HG03575 (cell line): Measurements from ENCODE around the gene CLPTM1.
"Not testable (repeated sequence)": the region's sequence is repeated elsewhere in the genome, so short reads cannot be mapped to it uniquely, and the experiment has no call there.

Experiments used
- ATAC-seq: cut with Tn5 transposase; IDR thresholded peaks from one replicate; pipeline ENCODE4 v1.9.1; 2021; ENCODE audit not compliant: unreplicated experiment, insufficient number of reproducible peaks, low FRiP score; ENCODE audit errors: extremely low read depth

CLPTM1 gene

DNA sequence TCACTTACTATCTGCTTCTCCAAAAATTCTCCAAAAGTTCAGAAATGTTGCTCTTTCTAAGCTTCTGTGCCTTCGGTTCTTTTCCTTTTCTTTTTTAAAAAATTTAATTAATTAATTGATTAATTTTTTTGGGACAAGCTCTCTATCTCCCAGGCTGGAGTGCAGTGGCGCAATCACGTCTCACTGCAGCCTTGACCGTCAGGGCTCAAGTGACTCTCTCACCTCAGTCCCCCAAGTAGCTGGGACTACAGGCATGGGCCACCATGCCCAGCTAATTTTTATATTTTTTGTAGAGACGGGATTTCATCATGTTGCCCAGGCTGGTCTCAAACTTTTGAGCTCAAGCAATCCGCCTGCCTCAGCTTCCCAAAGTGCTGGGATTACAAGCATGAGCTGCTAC is 16.3 kb downstream of the CLPTM1 start:
- ATAC-seq = not testable (repeated sequence)

DNA sequence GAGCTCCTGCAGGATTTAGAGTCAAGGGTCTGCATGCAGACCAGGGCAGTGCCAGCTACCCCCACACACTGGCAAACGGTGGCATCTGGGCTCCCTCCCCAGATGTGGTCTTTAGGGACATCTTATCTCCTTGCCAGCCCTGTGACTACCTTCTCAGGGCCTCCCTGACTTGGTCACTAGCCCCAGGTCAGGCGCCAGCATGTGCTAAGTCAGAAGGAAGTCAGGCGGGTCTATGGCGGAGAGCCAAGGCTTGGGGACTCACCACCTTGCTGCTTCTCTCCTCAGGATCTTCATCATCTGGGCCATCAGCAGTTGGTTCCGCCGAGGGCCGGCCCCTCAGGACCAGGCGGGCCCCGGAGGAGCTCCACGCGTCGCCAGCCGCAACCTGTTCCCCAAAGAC is 17.6 kb downstream of the CLPTM1 start:
- ATAC-seq = no peak

DNA sequence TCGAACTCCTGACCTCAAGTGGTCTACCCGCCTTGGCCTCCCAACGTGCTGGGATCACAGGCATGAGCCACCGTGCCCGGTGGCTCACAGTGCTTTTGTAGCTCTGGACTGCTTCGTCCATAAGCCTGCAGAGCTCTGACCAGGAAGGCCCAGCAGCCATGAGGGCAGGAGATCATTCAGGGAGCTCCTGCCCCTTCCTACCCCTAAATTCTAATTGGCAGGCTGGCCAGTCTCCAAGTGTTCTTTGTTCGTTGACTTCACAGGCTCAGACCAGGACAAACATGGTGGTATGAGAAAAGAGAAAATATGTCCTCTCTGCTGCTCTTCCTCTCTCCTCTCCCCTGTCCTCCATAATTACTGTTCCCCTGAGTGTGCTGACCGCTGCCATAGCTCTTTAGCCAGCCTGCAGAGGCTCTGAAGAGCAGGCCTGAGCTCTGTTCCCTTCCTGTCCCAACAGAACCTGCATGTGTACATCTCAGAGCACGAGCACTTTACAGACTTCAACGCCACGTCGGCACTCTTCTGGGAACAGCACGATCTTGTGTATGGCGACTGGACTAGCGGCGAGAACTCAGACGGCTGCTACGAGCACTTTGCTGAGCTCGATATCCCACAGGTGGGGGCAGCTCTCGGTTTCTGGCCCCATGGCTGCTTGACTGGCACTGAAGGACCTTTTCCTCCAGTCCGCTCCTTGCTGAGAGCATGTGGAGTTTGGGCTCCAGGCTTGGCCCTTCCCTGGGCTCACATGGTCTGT is 19.0 kb downstream of the CLPTM1 start:
- ATAC-seq = no peak

DNA sequence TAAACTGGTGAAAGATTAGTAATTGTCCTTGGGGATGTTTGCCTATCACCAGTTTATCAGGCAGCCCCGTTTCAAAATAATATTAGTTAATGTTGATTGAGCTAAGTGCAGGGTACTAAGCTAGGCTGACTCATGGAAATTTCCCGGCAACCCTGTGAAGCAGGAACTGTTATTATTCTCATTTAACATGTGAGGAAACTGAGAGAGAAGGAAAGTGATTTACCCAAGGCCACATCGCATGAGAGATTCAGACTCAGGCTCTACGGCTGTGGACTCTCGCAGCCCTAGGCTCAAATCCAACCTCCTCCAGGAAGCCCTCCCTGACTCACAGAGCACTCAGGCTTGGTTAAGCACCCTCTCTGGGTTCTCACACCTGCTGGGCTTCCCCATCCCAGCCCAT is 19.7 kb downstream of the CLPTM1 start:
- no peak for ATAC-seq

DNA sequence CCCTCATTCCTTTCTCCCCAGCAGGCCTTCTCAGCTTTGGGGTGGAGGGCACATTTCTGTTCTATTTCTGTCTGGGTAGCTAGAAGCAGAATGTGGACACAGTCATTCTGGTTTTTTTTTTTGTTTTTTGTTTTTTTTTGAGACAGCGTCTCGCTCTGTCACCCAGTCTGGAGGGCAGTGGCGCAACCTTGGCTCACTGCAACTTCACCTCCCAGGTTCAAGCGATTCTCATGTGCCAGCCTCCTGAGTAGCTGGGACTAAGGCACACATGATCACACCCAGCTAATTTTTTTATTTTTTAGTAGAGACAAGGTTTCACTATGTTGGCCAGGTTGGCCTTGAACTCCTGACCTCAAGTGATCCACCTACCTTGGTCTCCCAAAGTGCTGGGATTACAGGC is 20.3 kb downstream of the CLPTM1 start:
- no peak for ATAC-seq

DNA sequence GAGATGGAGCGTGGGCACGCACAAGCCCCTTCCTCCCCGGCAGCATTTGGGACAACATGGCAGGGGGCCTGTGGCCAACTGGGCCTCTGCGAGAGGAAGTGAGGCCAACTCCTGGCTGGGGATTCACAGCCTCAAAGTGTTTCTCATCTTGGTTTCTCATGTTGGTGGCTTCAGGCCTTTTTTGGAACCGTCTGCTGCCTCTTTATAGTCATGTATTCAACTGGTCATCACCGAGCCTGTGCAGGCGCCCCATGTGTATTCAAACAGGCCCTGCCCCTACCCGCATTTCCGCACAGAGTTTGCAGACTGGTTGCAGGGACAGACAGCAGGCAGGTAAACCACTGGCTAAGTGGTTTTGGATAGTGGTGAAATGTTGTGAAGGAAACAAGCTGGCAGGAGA is 28.8 kb downstream of the CLPTM1 start:
- no peak for ATAC-seq

DNA sequence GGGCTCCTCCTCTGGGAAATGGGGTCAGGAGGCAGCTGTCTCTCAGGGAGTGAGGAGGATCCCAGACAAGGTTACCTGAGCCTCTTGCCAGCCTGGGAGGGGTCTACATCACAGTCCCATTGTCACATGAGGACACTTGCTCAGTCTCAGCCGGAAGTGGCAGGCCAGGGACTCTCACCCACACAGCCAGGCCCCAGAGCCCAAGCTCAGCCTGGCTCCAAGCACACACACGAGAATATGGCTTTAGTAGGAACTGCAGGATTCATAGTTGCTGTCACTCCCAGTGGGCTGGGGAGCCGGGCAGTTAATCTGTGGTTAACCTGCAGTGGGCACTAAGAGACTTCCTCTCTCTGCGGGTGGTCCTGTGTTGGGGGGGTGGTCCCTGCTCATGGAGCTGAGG is 30.3 kb downstream of the CLPTM1 start:
- ATAC-seq = no peak

DNA sequence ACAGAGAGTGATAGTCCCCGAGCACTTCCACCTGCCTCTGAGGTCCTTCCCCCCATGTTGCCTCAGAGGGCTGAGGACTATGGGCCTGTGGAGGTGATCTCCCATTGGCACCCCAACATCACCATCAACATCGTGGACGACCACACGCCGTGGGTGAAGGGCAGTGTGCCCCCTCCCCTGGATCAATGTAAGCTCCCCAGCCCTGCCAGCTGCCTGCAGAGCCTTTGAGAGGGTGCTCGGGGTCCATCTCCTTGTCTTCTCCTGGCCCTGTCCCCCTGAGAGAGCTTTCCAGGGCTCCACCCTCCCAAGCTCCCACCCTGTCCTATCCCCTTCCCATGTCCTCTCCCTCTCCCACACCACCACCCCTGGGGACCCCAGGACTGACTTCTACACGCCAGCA is 31.2 kb downstream of the CLPTM1 start:
- no peak for ATAC-seq

DNA sequence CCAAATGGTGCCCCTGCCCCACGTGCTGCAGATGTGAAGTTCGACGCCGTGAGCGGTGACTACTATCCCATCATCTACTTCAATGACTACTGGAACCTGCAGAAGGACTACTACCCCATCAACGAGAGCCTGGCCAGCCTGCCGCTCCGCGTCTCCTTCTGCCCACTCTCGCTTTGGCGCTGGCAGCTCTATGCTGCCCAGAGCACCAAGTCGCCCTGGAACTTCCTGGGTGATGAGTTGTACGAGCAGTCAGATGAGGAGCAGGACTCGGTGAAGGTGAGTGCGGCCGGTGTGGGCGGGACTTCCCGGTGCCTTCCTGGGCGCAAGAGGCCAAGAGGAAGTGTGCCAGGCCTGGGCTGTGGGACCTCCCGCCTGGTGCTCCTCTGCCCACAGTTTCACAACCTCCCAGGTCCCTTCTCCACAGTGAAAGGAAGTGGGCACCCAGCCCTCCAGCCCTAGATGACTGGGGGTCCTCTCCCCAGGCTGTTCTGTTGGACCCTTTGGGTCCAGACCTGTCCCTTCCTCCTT is 32.0 kb downstream of the CLPTM1 start:
- ATAC-seq = no peak

DNA sequence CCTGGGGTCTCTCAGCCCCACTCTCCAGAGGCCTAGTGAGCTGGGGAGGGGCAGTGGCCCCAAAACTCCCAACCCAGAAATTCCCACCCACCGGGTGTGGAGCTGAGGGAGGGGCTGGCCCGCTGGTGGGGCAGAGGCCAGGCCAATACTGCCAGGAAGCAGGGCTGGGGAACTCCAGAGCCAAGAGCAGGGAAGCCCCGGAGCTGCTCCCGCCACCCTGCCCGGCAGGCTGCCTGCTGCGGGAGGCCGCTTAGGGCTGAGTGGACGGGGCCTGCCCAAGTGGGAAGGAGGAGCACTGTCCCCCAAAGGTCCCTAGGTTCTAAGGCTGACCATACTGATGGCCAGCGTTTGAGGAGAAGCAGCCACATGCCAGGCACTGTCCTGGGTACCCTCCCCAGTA is 33.1 kb downstream of the CLPTM1 start:
- no peak for ATAC-seq

DNA sequence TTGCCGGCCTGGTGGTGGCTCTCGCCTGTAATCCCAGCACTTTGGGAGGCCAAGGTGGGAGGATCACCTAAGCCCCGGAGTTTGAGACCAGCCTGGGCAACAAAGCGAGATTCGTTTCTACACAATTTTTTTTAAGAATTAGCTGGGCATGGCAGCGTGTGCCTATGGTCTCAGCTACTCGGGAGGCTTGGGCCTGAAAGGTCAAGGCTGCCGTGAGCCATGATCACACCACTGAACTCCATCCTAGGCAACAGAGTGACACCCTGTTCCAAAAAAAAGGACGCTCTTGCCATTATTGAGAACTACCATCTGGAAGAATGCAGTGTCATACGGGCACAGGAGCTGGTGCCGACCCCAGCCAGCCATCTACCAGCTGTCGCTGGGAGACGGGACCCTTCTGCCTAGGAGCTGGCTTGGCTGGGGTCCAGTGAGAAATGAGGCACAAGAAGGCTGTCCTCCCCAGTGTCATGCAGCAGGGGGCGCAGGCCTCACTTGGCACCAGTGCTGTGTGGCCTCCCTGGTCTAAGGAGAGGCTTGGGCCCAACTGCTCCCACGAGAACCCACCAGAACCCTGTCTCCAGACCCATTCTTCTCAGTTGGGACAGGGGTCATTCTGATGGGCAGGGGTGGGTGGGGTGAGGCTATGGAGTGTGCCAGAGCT is 33.8 kb downstream of the CLPTM1 start:
- no peak for ATAC-seq

DNA sequence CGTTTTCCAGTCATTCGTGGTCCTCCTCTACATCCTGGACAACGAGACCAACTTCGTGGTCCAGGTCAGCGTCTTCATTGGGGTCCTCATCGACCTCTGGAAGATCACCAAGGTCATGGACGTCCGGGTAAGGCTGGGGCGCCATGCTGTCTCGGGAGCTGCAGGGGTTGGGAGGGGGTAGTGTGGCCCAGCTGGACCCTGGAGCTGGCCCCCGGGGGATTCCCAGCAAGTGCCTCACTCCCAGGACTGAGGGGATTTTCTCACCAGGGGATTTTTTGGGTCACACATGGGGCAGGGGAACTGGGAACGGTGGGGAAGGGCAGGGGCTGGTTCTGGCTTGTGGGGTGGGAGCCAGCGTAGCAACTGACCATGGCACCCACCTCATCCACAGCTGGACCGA is 35.3 kb downstream of the CLPTM1 start:
- no peak for ATAC-seq

DNA sequence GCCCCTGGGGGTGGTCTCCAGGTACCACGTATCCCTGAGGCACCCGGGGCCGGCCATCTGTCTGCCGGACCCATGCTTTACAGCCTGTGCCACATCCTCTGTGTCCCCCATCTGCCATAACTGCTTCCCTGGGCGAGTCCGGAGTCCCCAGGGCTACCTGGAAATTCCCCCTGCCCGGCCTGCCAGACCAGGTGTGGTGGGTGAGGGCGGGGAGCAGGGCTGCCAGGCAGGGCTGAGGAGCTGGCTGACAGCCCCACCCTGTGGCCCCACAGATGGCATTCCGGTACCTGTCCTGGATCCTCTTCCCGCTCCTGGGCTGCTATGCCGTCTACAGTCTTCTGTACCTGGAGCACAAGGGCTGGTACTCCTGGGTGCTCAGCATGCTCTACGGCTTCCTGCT is 35.8 kb downstream of the CLPTM1 start:
- no peak for ATAC-seq

DNA sequence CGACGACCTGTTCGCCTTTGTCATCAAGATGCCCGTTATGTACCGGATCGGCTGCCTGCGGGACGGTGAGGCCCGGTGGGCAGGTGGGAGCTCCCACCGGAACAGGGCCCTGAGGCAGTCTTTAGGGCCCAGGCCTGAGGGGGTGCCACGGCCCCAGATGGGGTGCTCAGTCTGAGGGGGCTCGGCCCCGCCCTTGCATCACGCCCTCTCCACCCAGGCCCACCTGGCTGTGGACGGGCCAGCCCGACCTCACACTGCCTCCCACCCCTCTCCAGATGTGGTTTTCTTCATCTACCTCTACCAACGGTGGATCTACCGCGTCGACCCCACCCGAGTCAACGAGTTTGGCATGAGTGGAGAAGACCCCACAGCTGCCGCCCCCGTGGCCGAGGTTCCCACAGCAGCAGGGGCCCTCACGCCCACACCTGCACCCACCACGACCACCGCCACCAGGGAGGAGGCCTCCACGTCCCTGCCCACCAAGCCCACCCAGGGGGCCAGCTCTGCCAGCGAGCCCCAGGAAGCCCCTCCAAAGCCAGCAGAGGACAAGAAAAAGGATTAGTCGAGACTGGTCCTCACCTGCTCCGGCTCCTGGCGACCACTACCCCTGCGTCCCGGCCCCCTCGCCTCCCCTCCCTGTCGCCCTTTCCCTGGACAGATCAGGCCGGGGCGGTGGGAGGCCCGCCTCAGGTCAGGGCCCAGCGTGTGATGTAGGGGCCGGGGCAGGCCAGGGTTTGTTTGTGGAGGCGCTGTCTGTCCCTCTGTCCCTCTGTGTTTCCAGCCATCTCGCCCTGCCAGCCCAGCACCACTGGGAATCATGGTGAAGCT is 37.4 kb downstream of the CLPTM1 start:
- ATAC-seq = no peak

DNA sequence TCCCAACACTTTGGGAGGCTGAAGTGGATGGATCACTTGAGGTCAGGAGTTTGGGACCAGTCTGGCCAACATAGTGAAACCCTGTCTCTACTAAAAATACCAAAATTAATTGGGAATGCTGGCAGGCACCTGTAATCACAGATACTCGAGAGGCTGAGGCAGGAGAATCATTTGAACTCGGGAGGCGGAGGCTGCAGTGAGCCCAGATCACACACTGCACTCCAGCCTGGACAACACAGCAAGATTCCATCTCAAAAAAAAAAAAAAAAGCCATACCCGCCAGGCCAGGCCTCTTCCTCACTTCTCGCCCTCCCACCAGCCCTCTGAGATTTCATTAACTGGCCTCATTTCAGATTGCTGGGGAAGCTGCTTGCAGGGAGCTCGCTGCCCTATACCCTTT is 38.3 kb downstream of the CLPTM1 start:
- ATAC-seq = no peak

DNA sequence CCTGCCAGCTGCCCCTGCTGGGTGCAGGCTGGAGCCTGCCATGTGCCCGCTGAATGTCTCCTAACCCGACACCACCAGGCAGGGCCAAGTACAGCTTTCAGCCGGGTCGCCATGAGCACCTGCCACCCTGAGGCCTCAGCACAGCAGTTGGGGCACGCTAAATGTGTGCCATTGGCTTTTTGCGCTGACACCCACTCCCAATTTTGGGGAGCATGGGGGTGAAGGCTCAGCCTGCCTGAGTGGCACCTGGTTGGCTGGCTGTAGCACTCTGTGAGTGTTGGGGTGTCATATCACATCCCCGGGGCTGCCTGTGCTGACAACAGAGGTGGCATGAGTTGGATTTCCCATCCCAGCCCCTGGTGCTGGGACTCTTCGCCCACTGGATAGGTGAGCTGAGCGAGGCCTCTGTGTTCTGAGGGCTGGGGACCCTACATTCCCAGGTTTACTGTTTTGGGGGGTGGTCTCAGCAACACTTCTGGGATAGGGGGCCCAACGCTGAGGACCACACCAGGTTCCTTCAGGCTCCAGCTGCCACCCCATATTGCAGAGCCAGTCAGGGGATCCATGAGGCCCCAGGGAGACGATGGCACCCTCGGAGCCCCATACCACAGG is 38.9 kb downstream of the CLPTM1 start:
- ATAC-seq = no peak

DNA sequence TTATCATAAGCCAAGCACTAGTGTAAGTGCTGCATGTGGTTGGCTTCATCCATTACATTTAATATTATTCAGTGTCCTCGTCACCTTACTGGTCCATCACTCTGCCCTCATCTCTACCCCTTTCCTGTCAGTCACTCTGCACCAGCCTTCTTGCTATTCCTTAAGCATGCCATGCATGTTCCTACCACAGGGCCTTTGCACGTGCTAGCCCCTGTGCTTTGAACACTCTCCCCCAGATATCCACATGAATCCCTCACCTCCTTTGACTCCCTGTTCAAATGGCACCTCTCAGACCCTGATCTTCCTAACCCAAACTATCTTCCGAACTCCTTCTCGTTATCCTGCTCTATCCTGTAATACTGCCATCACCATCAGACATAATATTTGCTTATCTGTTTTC is 42.8 kb downstream of the CLPTM1 start:
- ATAC-seq = no peak

DNA sequence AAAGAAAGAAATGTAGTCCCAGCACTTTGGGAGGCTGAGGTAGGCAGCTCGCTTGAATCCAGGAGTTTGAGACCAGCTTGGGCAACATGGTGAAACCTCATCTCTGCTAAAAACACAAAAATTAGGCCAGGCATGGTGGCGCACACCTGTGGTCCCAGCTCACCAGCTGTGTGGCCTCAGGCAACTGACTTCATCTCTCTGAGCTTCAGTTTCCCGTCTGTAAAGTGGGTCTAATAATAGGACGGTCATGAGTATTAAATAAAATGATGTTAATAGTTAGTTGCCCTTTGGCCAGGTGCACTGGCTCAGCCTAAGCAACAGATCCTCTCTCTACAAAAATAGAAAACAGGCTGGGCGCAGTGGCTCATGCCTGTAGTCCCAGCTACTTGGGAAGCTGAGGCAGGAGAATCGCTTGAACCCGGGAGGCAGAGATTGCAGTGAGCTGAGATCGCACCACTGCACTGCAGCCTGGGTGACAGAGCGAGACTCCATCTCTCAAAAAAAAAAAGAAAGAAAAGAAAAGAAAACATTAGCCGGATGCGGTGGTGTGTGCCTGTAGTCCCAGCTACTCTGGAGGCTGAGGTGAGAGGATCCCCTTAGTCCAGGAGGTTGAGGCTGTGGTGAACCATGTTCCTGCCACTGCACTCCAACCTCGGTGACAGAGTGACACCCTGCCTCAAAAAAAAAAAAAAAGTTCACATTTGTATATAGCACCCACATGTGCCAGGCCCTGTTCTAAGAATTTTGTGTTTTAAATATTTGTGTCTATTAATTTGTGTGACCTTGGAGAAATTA is 44.1 kb downstream of the CLPTM1 start:
- ATAC-seq = not testable (repeated sequence)

DNA sequence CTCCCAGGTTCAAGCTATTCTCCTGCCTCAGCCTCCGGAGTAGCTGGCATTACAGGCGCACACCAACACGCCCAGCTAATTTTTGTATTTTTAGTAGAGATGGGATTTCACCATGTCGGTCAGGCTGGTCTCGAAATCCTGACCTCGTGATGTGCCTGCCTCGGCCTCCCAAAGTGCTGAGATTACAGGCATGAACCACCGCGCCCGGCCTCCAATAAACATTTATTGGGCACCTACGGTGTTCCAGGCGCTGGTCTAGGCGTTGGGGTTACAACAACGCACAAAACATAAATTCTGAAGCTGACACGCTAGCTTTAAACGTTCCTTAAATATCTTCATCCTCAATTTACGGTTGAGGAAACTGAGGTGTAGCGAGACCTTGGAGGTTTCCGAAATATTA is 45.5 kb downstream of the CLPTM1 start:
- not testable (repeated sequence) for ATAC-seq
